Transverse colon (tissue), 4 donors: ENCODE data around the gene HAS3. TPM values are rescaled to one million over a fixed set of nuclear protein-coding genes. Genes with fewer than 3 reads are reported as not detected.

Source experiments
- DNase-seq: peaks from one replicate; pipeline ENCODE4 v3.0.0-alpha.2; 2019
- H3K27ac ChIP-seq, 4 donors: fragments of 200-600 bp; sonication (generic); 2 replicates each; pipeline ENCODE4 v1.5.1; 2016 to 2018; ENCODE audit warnings: inconsistent platforms in 4 of 4
- H3K27me3 ChIP-seq: fragments of 200-600 bp; sonication (generic); 2 replicates; pipeline ENCODE4 v1.5.1; 2017; ENCODE audit warnings: inconsistent platforms
- H3K36me3 ChIP-seq, 4 donors: fragments of 200-600 bp; sonication (generic); 2 replicates each; pipeline ENCODE4 v1.5.1; 2017 to 2019; ENCODE audit warnings: inconsistent platforms in 4 of 4
- H3K4me1 ChIP-seq, 4 donors: fragments of 200-600 bp; sonication (generic); 2 replicates each; pipeline ENCODE4 v1.5.1; 2017 to 2020; ENCODE audit warnings: inconsistent platforms in 4 of 4
- H3K4me3 ChIP-seq, 4 donors: fragments of 200-600 bp; sonication (generic); 1 replicate in 1 of 4; 2 replicates in 3 of 4; pipeline versions ENCODE4 v1.5.1 to v1.6.1; 2017 to 2019; ENCODE audit warnings: inconsistent platforms in 4 of 4
- H3K9me3 ChIP-seq, 2 donors: fragments of 200-600 bp; sonication (generic); 2 replicates each; pipeline ENCODE4 v1.5.1; 2017 to 2019; ENCODE audit warnings: inconsistent platforms in 2 of 2
- EP300 ChIP-seq: sonication (generic); formaldehyde crosslinking; IDR thresholded peaks from one replicate; pipeline ENCODE4 v1.6.1; 2017; ENCODE audit warnings: antibody characterized with exemption, low read depth
- POLR2A ChIP-seq: fragments of 450-650 bp; IDR thresholded peaks from one replicate; pipeline ENCODE4 v1.6.1; 2016; ENCODE audit warnings: antibody characterized with exemption, mild to moderate bottlenecking, moderate library complexity
- POLR2AphosphoS5 ChIP-seq, 3 donors: sonication (generic); formaldehyde crosslinking; IDR thresholded peaks; one replicate each; pipeline ENCODE4 v1.6.1; 2016; ENCODE audit warnings: antibody characterized with exemption in 3 of 3
- WGBS, 2 donors: methylation state at CpG; one replicate each; pipeline ENCODE4 v1.1.5; 2018; ENCODE audit warnings: low coverage in 1 of 2; 5-methylcytosine and 5-hydroxymethylcytosine counted together
- in situ Hi-C, 4 donors: fragments of 200-750 bp; cut with MboI; loops; one replicate each; pipeline versions ENCODE4 v1.15.0 to v1.15.1; 2017; ENCODE audit warnings: low sequenced_read_pairs in 3 of 4, low pct_ligation_motif_present in 1 of 4, low pct_unique_long_range_greater_than_20kb in 1 of 4
- intact Hi-C: fragments of 100-400 bp; cut with DNase I; formaldehyde crosslinking; loops from one replicate; pipeline ENCODE4 v1.15.1; 2023; ENCODE audit warnings: low total_unique reads
- total RNA-seq, 4 donors: library from RNA; depleted of rRNA; stranded (reverse); fragments of >200 nt; gene quantifications; one replicate each; pipeline ENCODE4 v1.1.0, GENCODE V29; 2016
- TF ChIP-seq, protein P1 (sequence below), 5 experiments: fragments of 200-600 bp in 3 of 5; fragments of 450-650 bp in 2 of 5; sonication (generic) in 3 of 5; IDR thresholded peaks; 1 replicate in 2 of 5; 2 replicates in 3 of 5; pipeline ENCODE4 v1.5.1; 2016 to 2017; ENCODE audit warnings: antibody characterized with exemption in 5 of 5, inconsistent platforms in 3 of 5, mild to moderate bottlenecking in 2 of 5, moderate library complexity in 1 of 5

HAS3 gene
- total RNA-seq, 4 donors from 2014 or later = 0.20 to 12.0 (median 7.9) TPM

GRCh38 chr16:69084289-69084688 lies 21.2 kb upstream of the HAS3 start:
- in situ Hi-C loops (loop anchor here in 1 of 4 donors (25.0 kb wide), 1 partner anchor 447 kb away; the partner anchor contains the start of gene CDH3), intact Hi-C loops (no loop called here)
- Histone ChIP-seq H3K4me1 (no peaks in the 10 kb centered on the region), H3K4me3 (no peak overlapping the region), H3K36me3 (no peaks in the 10 kb centered on the region), H3K27ac (no peak overlapping the region), H3K27me3 (no peaks in the 10 kb centered on the region), H3K9me3 (no peaks in the 10 kb centered on the region)
- TF ChIP-seq POLR2A = no peak
- TF ChIP-seq EP300 = no peak
- TF ChIP-seq POLR2AphosphoS5 (IDR thresholded peaks at IDR 0.05) = no peak
- TF ChIP-seq, protein P1, sequence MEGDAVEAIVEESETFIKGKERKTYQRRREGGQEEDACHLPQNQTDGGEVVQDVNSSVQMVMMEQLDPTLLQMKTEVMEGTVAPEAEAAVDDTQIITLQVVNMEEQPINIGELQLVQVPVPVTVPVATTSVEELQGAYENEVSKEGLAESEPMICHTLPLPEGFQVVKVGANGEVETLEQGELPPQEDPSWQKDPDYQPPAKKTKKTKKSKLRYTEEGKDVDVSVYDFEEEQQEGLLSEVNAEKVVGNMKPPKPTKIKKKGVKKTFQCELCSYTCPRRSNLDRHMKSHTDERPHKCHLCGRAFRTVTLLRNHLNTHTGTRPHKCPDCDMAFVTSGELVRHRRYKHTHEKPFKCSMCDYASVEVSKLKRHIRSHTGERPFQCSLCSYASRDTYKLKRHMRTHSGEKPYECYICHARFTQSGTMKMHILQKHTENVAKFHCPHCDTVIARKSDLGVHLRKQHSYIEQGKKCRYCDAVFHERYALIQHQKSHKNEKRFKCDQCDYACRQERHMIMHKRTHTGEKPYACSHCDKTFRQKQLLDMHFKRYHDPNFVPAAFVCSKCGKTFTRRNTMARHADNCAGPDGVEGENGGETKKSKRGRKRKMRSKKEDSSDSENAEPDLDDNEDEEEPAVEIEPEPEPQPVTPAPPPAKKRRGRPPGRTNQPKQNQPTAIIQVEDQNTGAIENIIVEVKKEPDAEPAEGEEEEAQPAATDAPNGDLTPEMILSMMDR (IDR thresholded peaks at IDR 0.05) = no peak
- WGBS, 2 donors = 66 to 80% methylated on average over 1 to 2 of the region's 2 CpGs
- DNase-seq = no peak

GRCh38 chr16:69085032-69085695 lies 20.3 kb upstream of the HAS3 start:
- no peak for DNase-seq
- Histone ChIP-seq H3K4me1 (no peaks in the 10 kb centered on the region), H3K27me3 (no peaks in the 10 kb centered on the region), H3K27ac (no peak overlapping the region), H3K4me3 (no peak overlapping the region), H3K9me3 (no peaks in the 10 kb centered on the region), H3K36me3 (no peaks in the 10 kb centered on the region)
- 83 to 90% methylated on average over 4 to 5 of the region's 5 CpGs for WGBS, 2 donors
- in situ Hi-C loops = loop anchor here in 1 of 4 donors (25.0 kb wide), 1 partner anchor 448 kb away; the partner anchor contains the start of gene CDH3
- intact Hi-C loops = no loop called here
- TF ChIP-seq, protein P1 (IDR thresholded peaks at IDR 0.05) = no peak
- TF ChIP-seq POLR2AphosphoS5 (IDR thresholded peaks at IDR 0.05) = no peak
- TF ChIP-seq EP300 = no peak
- TF ChIP-seq POLR2A = no peak

DNA sequence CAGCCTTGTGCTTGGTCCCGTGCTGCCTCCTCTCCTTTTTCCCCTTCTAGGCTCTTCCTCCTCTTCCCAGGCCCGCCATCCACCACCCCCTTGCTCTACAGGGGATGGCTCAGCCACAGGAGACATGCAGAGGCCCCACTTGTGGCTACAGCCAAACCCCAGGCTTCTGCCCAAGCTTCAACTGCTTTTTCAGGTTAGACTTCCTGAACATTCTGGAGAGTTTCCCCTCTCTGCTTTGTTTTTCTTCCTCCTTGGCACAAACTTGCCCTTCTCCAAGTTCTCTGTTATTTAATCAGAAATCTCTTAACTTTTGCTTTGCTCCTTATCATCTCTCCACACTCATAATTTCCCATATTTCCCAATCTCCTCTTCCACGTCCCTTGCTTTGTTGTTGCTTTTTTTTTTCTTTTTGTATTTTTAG lies 18.3 kb upstream of the HAS3 start:
- DNase-seq = no peak
- Histone ChIP-seq H3K27ac (no peak overlapping the region), H3K36me3 (no peaks in the 10 kb centered on the region), H3K9me3 (no peaks in the 10 kb centered on the region), H3K4me3 (no peak overlapping the region), H3K27me3 (no peaks in the 10 kb centered on the region), H3K4me1 (no peaks in the 10 kb centered on the region)
- TF ChIP-seq POLR2A = no peak
- no peak for TF ChIP-seq EP300
- TF ChIP-seq, protein P1 (IDR thresholded peaks at IDR 0.05) = no peak
- TF ChIP-seq POLR2AphosphoS5 (IDR thresholded peaks at IDR 0.05) = no peak
- intact Hi-C loops (no loop called here), in situ Hi-C loops (loop anchor here in 1 of 4 donors (25.0 kb wide), 1 partner anchor 450 kb away; the partner anchor contains the start of gene CDH3)
- WGBS, 2 donors = 79 to 100% methylated on average over 1 to 3 of the region's 3 CpGs

DNA sequence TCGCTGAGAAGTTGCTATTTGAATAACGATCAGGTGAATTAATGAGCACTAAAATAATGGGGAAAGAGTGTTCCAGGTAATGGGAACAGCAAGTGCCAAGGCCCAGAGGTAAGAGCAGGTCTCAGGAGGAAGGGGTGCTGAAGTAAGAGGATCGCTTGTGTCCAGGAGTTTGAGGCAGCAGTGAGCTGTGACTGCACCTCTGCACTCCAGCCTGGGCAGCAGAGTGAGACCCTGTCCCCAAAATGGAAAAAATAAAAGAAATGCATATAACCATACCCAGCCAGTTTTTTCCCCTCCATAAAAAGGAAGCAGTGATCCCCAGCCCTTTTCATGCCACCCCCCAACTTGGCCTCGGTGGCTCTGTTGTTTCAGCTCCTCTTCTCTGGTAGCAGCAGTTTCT lies 16.8 kb upstream of the HAS3 start:
- no peak for TF ChIP-seq POLR2A
- TF ChIP-seq POLR2AphosphoS5 (IDR thresholded peaks at IDR 0.05) = no peak
- no peak for TF ChIP-seq EP300
- TF ChIP-seq, protein P1 (IDR thresholded peaks at IDR 0.05) = no peak
- Histone ChIP-seq H3K4me3 (no peak overlapping the region), H3K9me3 (no peaks in the 10 kb centered on the region), H3K27me3 (no peaks in the 10 kb centered on the region), H3K36me3 (no peaks in the 10 kb centered on the region), H3K27ac (no peak overlapping the region), H3K4me1 (no peaks in the 10 kb centered on the region)
- intact Hi-C loops (no loop called here), in situ Hi-C loops (loop anchor here in 1 of 4 donors (25.0 kb wide), 1 partner anchor 451 kb away; the partner anchor contains the start of gene CDH3)
- DNase-seq = no peak
- 80 to 87% methylated on average over 1 to 4 of the region's 4 CpGs for WGBS, 2 donors
